Uterus (tissue), 4 donors: ENCODE results near the gene SH3BGRL2. TPM values are rescaled to one million over a fixed set of nuclear protein-coding genes. Genes with fewer than 3 reads are reported as not detected.
"Not testable (repeated sequence)": the region's sequence is repeated elsewhere in the genome, so short reads cannot be mapped to it uniquely, and the experiment has no call there.

Experiments used
- DNase-seq, 2 donors: peaks; one replicate each; pipeline ENCODE4 v3.0.0-alpha.2; 2019 to 2020
- H3K27ac ChIP-seq, 2 donors: fragments of 200-600 bp; sonication (generic); 1 replicate in 1 of 2; 2 replicates in 1 of 2; pipeline ENCODE4 v1.5.1; 2016 to 2018
- H3K27me3 ChIP-seq, 2 donors: fragments of 200-600 bp; sonication (generic); one replicate each; pipeline ENCODE4 v1.5.1; 2018 to 2019; ENCODE audit warnings: control low read depth in 1 of 2
- H3K36me3 ChIP-seq, 2 donors: fragments of 200-600 bp; sonication (generic); one replicate each; pipeline ENCODE4 v1.5.1; 2019; ENCODE audit warnings: control low read depth in 1 of 2
- H3K4me1 ChIP-seq, 2 donors: fragments of 200-600 bp; sonication (generic); one replicate each; pipeline ENCODE4 v1.5.1; 2018 to 2019; ENCODE audit warnings: control low read depth in 1 of 2
- H3K4me3 ChIP-seq, 2 donors: fragments of 200-600 bp; sonication (generic); 1 replicate in 1 of 2; 2 replicates in 1 of 2; pipeline ENCODE4 v1.5.1; 2018 to 2019; ENCODE audit warnings: mild to moderate bottlenecking in 1 of 2
- H3K9me3 ChIP-seq, 2 donors: fragments of 200-600 bp; sonication (generic); one replicate each; pipeline ENCODE4 v1.5.1; 2019; ENCODE audit warnings: control low read depth in 1 of 2
- CTCF ChIP-seq, 4 experiments: fragments of 200-600 bp in 2 of 4; fragments of 450-650 bp in 2 of 4; sonication (generic) in 2 of 4; IDR thresholded peaks; one replicate each; pipeline ENCODE4 v1.5.1; 2016 to 2019; ENCODE audit warnings: antibody characterized with exemption in 4 of 4, mild to moderate bottlenecking in 2 of 4, moderate library complexity in 1 of 4
- POLR2A ChIP-seq, 2 donors: fragments of 450-650 bp; IDR thresholded peaks; one replicate each; pipeline ENCODE4 v1.6.1; 2016; ENCODE audit warnings: antibody characterized with exemption in 2 of 2, mild to moderate bottlenecking in 1 of 2, moderate library complexity in 1 of 2
- intact Hi-C: fragments of 100-400 bp; cut with DNase I; formaldehyde crosslinking; loops from one replicate; pipeline ENCODE4 v1.15.1; 2023; ENCODE audit warnings: low total_unique reads
- total RNA-seq, 4 donors: library from RNA; depleted of rRNA in 3 of 4; stranded (reverse); fragments of >200 nt in 3 of 4; gene quantifications; one replicate each; pipeline versions ENCODE4 v1.1.0 to v1.2.4, GENCODE V29; 2014 to 2023
- donor health status: DM: yes; HTN: yes; CAD: no.

The SH3BGRL2 gene
- total RNA-seq, 4 donors from 2014 or later: 24.6 to 53.2 (median 34.4) TPM

DNA sequence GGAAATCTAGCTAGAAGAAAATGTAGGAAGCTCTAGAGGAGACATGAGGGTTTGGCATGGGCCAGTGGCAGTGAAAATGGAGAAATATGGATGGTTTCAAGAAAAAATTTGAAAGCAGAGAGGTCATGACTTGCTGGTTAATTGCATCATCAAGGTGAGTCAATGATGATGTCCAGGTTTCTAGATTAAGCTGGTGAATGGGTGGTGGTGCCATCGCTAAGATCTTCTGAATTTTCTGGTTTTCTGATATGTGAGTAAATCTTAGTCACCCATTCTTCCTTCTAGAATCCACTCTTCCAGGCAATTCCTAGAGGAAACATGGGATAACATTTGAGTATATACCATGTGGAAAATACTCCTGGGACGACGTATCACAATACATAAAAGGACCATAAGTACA is 25.0 kb downstream of the SH3BGRL2 start:
- TF ChIP-seq POLR2A (IDR thresholded peaks at IDR 0.05): no peak
- no peak for TF ChIP-seq CTCF (IDR thresholded peaks at IDR 0.05)

DNA sequence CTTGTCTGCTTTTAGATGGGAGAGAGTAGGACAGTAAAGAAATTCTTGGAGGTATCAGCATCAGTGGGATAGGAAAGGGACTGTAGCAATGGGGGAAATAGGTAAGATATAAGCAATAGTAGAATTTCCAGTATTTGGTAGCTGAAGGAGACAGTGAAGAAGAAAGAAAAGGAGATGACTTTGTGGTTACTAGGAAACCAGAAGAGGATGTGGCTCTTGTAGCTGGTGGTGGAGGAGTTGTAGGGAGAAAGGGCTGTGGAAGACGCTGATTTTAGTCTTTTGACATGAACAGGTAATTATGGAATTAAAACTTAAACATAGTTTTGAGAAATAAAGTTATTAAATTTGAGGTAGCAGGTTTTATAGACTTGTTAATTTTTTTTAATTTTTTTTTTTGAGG is 26.1 kb downstream of the SH3BGRL2 start:
- TF ChIP-seq POLR2A (IDR thresholded peaks at IDR 0.05): no peak
- TF ChIP-seq CTCF (IDR thresholded peaks at IDR 0.05): no peak
- no peaks in the 10 kb centered on the region for H3K36me3 ChIP-seq
- intact Hi-C loops: no loop called here
- no peak for DNase-seq
- H3K27ac ChIP-seq: no peak overlapping the region
- no peaks in the 10 kb centered on the region for H3K9me3 ChIP-seq
- no peak overlapping the region for H3K4me3 ChIP-seq
- no peaks in the 10 kb centered on the region for H3K27me3 ChIP-seq
- no peaks in the 10 kb centered on the region for H3K4me1 ChIP-seq

More for the DNA sequence above, 25.0 kb downstream of the SH3BGRL2 start:
- intact Hi-C loops: no loop called here
- no peak overlapping the region for H3K4me3 ChIP-seq
- no peaks in the 10 kb centered on the region for H3K36me3 ChIP-seq
- no peaks in the 10 kb centered on the region for H3K27me3 ChIP-seq
- H3K27ac ChIP-seq: no peak overlapping the region
- no peak for DNase-seq
- H3K4me1 ChIP-seq: no peaks in the 10 kb centered on the region
- no peaks in the 10 kb centered on the region for H3K9me3 ChIP-seq

DNA sequence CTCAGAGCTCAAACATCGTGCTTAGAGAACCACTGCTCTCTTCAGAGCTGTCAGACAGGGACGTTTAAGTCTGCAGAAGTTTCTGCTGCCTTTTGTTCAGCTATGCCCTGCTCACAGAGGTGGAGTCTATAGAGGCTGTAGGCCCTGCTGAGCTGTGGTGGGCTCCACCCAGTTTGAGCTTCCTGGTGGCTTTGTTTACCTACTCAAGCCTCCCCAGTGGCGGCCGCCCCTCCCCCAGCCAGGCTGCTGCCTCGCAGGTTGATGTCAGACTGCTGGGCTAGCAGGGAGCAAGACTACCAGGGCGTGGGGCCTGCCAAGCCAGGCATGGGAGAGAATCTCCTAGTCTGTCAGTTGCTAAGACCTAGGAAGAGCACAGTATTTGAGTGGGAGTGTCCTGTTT is 32.5 kb downstream of the SH3BGRL2 start:
- H3K27me3 ChIP-seq, H3K27ac ChIP-seq, DNase-seq, H3K4me3 ChIP-seq, H3K36me3 ChIP-seq, intact Hi-C loops, H3K4me1 ChIP-seq, H3K9me3 ChIP-seq: not testable (repeated sequence)

GRCh38 chr6:79665725-79666551 is 34.8 kb downstream of the SH3BGRL2 start:
- H3K27ac ChIP-seq: no peak overlapping the region
- H3K27me3 ChIP-seq: no peaks in the 10 kb centered on the region
- no peak for TF ChIP-seq CTCF (IDR thresholded peaks at IDR 0.05)
- no peak for TF ChIP-seq POLR2A (IDR thresholded peaks at IDR 0.05)
- H3K9me3 ChIP-seq: no peaks in the 10 kb centered on the region
- intact Hi-C loops: no loop called here
- no peak overlapping the region for H3K4me3 ChIP-seq
- no peaks in the 10 kb centered on the region for H3K4me1 ChIP-seq
- H3K36me3 ChIP-seq: no peaks in the 10 kb centered on the region
- no peak for DNase-seq

DNA sequence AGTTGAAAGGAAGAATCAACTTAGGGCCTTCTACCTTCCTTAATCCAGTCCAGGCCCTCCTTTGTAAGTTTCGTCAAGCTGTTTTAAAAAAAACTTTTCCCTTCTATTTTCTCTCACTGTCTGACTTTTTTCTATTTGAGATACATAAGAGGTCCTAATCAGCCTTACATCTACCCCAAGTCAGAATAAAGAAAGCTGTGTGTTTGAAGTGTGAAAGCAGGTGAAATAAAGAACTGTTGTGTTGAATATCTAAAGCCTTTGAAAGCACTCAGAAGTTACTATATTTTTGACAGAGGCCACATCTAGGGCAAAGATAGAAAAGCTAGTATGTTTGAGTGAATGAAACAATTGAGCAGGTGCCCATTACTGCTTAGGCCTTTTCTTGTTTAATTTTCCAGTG is 35.5 kb downstream of the SH3BGRL2 start:
- no peaks in the 10 kb centered on the region for H3K4me1 ChIP-seq
- H3K27me3 ChIP-seq: no peaks in the 10 kb centered on the region
- DNase-seq: no peak
- no peak overlapping the region for H3K4me3 ChIP-seq
- no peak overlapping the region for H3K27ac ChIP-seq
- intact Hi-C loops: no loop called here
- no peaks in the 10 kb centered on the region for H3K36me3 ChIP-seq
- no peaks in the 10 kb centered on the region for H3K9me3 ChIP-seq
- no peak for TF ChIP-seq POLR2A (IDR thresholded peaks at IDR 0.05)
- no peak for TF ChIP-seq CTCF (IDR thresholded peaks at IDR 0.05)
